ENCODE data around the gene INTS2.

GRCh38 chr17:61966191-61966590, 38.4 kb upstream of the INTS2 start:
- TF ChIP-seq RAD21 (conservative IDR thresholded peaks at IDR 0.05) (no peak), CTCF (IDR thresholded peaks at IDR 0.05; ENCODE audit: poor library complexity, severe bottlenecking) (no peak)
